Coronary artery (tissue), 2 donors: ENCODE data around the gene TRIM8.

Experiments used
- DNase-seq: peaks from one replicate; pipeline ENCODE4 v3.0.0-alpha.2; 2017; ENCODE audit warnings: low spot score
- H3K27ac ChIP-seq, 2 donors: fragments of 200-600 bp; sonication (generic); one replicate each; pipeline ENCODE4 v1.5.1; 2016 to 2019
- H3K4me3 ChIP-seq: fragments of 200-600 bp; sonication (generic); 2 replicates; pipeline ENCODE4 v1.5.1; 2016; ENCODE audit warnings: mild to moderate bottlenecking, moderate library complexity
- CTCF ChIP-seq: fragments of 200-600 bp; sonication (generic); IDR thresholded peaks from one replicate; pipeline ENCODE4 v1.5.1; 2019; ENCODE audit warnings: antibody characterized with exemption

TRIM8 gene

DNA sequence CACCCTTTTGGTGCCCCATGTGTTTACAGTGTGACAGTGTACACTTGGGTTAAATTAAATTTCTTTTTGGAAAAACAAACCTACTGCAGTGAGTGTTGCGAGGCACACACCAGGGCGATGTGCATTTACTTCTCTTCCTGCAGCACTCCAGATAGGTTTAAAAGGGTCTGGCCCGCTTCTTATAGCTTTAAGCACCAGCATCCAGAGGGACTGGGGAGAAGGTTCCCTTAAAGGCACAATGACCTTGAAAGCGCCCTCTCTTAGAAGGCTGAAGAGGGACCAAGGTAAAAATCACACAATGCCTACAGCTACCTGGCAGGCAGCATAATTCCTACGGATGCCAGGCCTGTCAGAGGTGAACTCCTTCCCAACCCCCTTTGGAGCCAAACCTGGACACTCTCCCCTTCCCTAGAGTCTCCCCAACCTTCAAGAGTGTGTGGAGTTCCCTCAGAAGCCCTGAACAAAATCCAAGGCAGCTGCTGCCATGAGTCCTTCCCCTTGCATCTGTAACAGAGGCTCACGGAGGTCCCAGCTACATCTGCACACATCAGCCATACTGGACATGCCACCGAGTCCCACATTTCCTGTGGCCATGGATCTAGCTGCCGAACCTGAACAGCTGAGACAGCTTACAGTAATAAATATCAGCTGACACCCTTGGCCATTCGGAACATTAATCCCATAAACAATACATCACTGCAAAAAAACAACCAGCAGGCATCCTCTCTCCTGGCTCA lies 33.2 kb downstream of the TRIM8 start:
- Histone ChIP-seq H3K4me3 (no peak overlapping the region), H3K27ac (peak overlapping the region in 1 of 2 donors; percentile 28)
- no peak for TF ChIP-seq CTCF
- no peak for DNase-seq

- no peak for TF ChIP-seq CTCF
These were observed 33.8 kb downstream of the TRIM8 start for GRCh38 chr10:102678068-102678400.

DNA sequence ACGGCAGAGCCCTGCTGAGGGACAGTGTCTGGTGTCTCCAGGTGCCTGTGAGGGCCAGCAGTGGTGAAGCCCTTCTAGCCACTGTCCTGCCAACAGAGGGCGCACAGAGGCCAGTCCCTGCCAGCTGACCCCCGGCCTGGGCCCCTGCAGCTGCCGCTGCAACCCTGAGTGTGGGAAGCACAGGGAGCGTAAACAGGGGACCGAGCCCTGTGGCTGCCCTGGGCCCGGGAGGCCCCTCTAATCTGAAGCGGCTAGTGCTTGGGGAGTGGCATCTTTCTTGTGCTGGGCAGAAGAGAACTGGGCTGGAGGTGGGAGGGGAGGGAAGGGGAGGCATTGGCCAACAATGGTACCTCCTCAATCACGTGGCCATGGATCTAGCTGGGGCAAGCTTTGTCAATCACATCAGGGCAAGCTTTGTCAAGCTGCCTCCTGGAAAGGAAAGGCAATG lies 34.6 kb downstream of the TRIM8 start:
- no peak for DNase-seq
- H3K27ac ChIP-seq, result peak overlapping the region in 1 of 2 donors; percentile 3
- peak; percentile 20 for TF ChIP-seq CTCF
- peak overlapping the region; percentile 19 for H3K4me3 ChIP-seq

More at GRCh38 chr10:102678068-102678400, 33.8 kb downstream of the TRIM8 start:
- no peak for DNase-seq
- peak overlapping the region in 1 of 2 donors; percentile 25 for H3K27ac ChIP-seq
- H3K4me3 ChIP-seq, result no peak overlapping the region

DNA sequence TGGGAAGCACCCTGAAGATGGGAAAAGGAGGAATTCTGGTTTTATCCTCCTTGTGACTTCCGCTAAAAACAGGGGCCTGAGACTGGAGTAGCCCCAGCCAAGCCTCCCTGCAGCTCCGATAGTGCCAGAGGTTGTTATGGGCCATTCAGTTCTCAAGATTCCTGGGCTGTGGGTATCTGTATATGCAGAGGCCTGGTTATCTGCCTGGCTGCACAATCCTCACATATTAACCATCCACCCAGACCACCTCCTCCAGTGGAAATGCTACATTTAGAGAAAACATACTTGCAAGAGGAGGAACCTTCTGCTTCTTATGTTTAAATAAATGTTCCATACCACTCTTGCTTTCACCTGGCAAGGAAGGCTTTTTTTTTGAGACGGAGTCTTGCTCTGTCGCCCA lies 35.3 kb downstream of the TRIM8 start:
- DNase-seq, result no peak
- no peak for TF ChIP-seq CTCF
- H3K4me3 ChIP-seq, result no peak overlapping the region
- H3K27ac ChIP-seq, result no peak overlapping the region

DNA sequence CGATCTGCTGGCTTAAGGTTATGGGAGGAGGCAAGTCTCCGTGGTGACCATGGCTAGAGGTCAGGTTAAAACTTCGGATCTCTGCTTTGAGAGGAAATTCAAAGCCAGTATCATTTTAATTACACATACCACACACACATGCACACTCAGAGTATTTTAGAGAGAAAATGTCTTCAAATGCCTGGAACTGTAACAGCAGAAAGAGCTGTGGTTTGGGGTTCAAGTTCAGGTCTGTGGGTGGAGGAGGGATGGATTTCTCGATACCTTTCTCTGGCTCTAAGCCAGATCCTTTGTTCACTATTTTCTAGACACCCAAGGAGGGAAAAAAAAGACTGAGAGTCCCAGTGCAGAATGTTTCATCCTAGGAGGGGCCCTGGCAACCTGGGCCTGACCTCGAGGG lies 37.4 kb downstream of the TRIM8 start:
- Histone ChIP-seq H3K4me3 (no peak overlapping the region), H3K27ac (no peak overlapping the region)
- TF ChIP-seq CTCF, result no peak
- no peak for DNase-seq

DNA sequence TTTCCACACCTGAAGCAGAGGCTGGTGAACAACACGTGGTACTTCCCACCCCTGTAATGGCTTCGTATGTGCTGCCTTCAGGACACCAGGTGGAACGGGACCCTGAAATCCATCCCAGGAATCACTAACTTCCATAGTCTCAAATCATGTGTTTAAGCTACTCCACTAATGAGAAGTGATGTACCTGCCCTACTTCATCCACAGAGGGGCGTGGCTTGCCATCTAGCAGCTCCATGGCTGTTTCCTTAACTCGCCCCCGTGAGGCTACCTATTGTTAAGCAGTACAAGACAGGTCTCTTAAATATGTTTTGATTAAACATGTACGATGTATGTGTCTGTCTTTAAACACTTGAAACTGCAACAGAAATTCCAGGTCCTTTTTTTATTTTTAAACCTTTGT lies 38.1 kb downstream of the TRIM8 start:
- no peak for DNase-seq
- H3K4me3 ChIP-seq, result no peak overlapping the region
- H3K27ac ChIP-seq, result no peak overlapping the region
- TF ChIP-seq CTCF, result no peak

DNA sequence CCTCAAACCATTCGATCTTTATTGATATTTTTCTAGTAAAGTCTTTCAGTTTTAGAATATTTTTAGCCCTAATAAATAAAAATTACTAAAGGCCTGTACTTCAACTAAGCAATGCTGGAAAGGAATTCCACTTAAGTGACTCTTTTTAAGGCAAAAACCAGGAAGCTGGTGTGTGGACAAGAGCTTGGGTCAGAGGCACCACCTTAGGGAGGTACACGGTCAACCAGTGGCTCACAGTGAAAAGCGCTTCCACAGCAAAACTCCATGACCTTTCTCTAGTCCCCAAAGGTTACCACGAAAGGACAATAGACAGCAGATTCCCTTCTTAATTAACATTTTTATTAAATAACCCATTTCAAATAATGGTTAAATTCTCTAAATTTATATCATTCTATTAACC lies 38.7 kb downstream of the TRIM8 start:
- no peak for TF ChIP-seq CTCF
- no peak overlapping the region for H3K4me3 ChIP-seq

More for the DNA sequence above, 38.7 kb downstream of the TRIM8 start:
- no peak for DNase-seq
- H3K27ac ChIP-seq, result no peak overlapping the region
